ENCODE results near the gene YAF2.

DNA sequence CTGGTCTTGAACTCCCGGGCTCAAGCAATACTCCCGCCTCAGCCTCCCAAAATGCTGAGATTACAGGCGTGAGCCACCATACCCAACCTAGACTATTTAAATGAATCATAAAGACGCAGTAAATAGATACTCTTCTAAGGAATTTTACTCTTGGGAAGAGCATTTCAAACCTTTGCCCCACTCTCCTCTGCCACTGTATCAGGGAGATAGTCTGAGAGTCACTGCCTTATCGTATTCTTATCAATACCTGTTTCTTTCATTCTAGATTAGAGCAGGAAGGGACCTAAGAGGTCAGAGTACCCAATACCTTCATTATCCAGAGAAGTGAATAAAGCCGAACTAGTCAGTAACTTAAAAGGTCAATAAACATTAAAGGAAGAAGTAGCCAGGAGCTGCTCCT is 109.2 kb downstream of the YAF2 start:
- TF ChIP-seq, protein P1, sequence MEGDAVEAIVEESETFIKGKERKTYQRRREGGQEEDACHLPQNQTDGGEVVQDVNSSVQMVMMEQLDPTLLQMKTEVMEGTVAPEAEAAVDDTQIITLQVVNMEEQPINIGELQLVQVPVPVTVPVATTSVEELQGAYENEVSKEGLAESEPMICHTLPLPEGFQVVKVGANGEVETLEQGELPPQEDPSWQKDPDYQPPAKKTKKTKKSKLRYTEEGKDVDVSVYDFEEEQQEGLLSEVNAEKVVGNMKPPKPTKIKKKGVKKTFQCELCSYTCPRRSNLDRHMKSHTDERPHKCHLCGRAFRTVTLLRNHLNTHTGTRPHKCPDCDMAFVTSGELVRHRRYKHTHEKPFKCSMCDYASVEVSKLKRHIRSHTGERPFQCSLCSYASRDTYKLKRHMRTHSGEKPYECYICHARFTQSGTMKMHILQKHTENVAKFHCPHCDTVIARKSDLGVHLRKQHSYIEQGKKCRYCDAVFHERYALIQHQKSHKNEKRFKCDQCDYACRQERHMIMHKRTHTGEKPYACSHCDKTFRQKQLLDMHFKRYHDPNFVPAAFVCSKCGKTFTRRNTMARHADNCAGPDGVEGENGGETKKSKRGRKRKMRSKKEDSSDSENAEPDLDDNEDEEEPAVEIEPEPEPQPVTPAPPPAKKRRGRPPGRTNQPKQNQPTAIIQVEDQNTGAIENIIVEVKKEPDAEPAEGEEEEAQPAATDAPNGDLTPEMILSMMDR (IDR thresholded peaks at IDR 0.05): no peak
- TF ChIP-seq POLR2A (IDR thresholded peaks at IDR 0.05): no peak
